ENCODE data around the gene RESP18. TPM values are rescaled to one million over a fixed set of nuclear protein-coding genes. Genes with fewer than 3 reads are reported as not detected.

RESP18 gene
- total RNA-seq, 1 donor from 2014 or later = not detected

- H3K4me3 ChIP-seq (ENCODE audit: low read depth, low read length) = no peak overlapping the region
- DNase-seq (ENCODE audit: low read depth) = peak; percentile 15
- no peak for TF ChIP-seq CTCF (conservative IDR thresholded peaks at IDR 0.05; ENCODE audit: low read depth, low read length)
These were observed 30.1 kb upstream of the RESP18 start for GRCh38 chr2:219362524-219363164.

GRCh38 chr2:219362072-219362471 lies 29.5 kb upstream of the RESP18 start:
- H3K4me3 ChIP-seq (ENCODE audit: low read depth, low read length) = no peak overlapping the region
- no peak for DNase-seq (ENCODE audit: low read depth)
- no peak for TF ChIP-seq CTCF (conservative IDR thresholded peaks at IDR 0.05; ENCODE audit: low read depth, low read length)

- H3K4me3 ChIP-seq (ENCODE audit: low read depth, low read length) = no peak overlapping the region
- no peak for DNase-seq (ENCODE audit: low read depth)
- TF ChIP-seq CTCF (conservative IDR thresholded peaks at IDR 0.05; ENCODE audit: low read depth, low read length) = no peak
These were observed 25.9 kb upstream of the RESP18 start for GRCh38 chr2:219358170-219359075.

GRCh38 chr2:219356834-219357233 lies 24.3 kb upstream of the RESP18 start:
- no peak for DNase-seq (ENCODE audit: low read depth)
- no peak for TF ChIP-seq CTCF (conservative IDR thresholded peaks at IDR 0.05; ENCODE audit: low read depth, low read length)

GRCh38 chr2:219354582-219354981 lies 22.0 kb upstream of the RESP18 start:
- TF ChIP-seq CTCF (conservative IDR thresholded peaks at IDR 0.05; ENCODE audit: low read depth, low read length) = no peak
- DNase-seq (ENCODE audit: low read depth) = no peak
- no peak overlapping the region for H3K4me3 ChIP-seq (ENCODE audit: low read depth, low read length)

More at GRCh38 chr2:219356834-219357233, 24.3 kb upstream of the RESP18 start:
- no peak overlapping the region for H3K4me3 ChIP-seq (ENCODE audit: low read depth, low read length)

GRCh38 chr2:219353129-219353528 lies 20.6 kb upstream of the RESP18 start:
- no peak for TF ChIP-seq CTCF (conservative IDR thresholded peaks at IDR 0.05; ENCODE audit: low read depth, low read length)
- DNase-seq (ENCODE audit: low read depth) = no peak
- no peak overlapping the region for H3K4me3 ChIP-seq (ENCODE audit: low read depth, low read length)

Data from epithelial cell of proximal tubule (primary cell).